ENCODE data around the gene COA3. TPM values are rescaled to one million over a fixed set of nuclear protein-coding genes. Genes with fewer than 3 reads are reported as not detected.

The COA3 gene
- total RNA-seq (2022), result 41.0 and 52.7 TPM in 2 replicates
- percentile 80 among the genes with signal in this experiment for Bru-seq, nascent RNA
- BruChase-seq, experiment 1, labeled RNA remaining after a 6-hour chase, result percentile 94 among the genes with signal in this experiment
- BruChase-seq, experiment 2, labeled RNA remaining after a 2-hour chase, result percentile 84 among the genes with signal in this experiment
- long read RNA-seq, transcript COA3-201 (2 exons, 771 nt), result major isoform, 88 of 89 reads
- long read RNA-seq, partial matches to known transcripts, result 0 of 89 reads
- long read RNA-seq, other reads (novel, unspliced or antisense), result 1 of 89 reads

- peak; percentile 86 for DNase-seq (ENCODE audit: unreplicated experiment)
- peak within 1 kb of the TSS; percentile 87 for H3K27ac Mint-ChIP-seq (ENCODE audit: low read depth, unreplicated experiment)
- H3K4me3 Mint-ChIP-seq (ENCODE audit: unreplicated experiment), result peak within 1 kb of the TSS; percentile 83
- H3K36me3 Mint-ChIP-seq (ENCODE audit: insufficient read depth, unreplicated experiment), result no peaks in the 10 kb centered on the region
- peaks cover 17% of the 10 kb centered on the region for H3K4me1 Mint-ChIP-seq (ENCODE audit: insufficient read depth, unreplicated experiment)
- TF ChIP-seq CTCF (IDR thresholded peaks at IDR 0.05; ENCODE audit: unreplicated experiment), result no peak
- intact Hi-C loops (cut with micrococcal nuclease), result no loop called here
- no TSS peak for BruUV-seq (replicated peaks)
- ChIA-PET POLR2A (interaction anchor here (0.6 to 2.7 kb wide), 16 partner anchors 9 to 373 kb away, joined by 3 to 19 read pairs (median 4); partner anchors contain the start of genes BECN1 and VPS25), CTCF (interaction anchor here (1.6 kb wide), 1 partner anchor 35 kb away, joined by 5 read pairs; no protein-coding TSS in a partner anchor)
- no peaks in the 10 kb centered on the region for H3K9me3 Mint-ChIP-seq (ENCODE audit: unreplicated experiment)
- H3K27me3 Mint-ChIP-seq (ENCODE audit: insufficient read depth, unreplicated experiment), result no peaks in the 10 kb centered on the region
Measured at GRCh38 chr17:42798383-42799380, at the start of gene COA3, which contains the start of gene CNTD1. Gene COA3, minus strand, starts transcription at chr17:42798704. Its CDS starts 23 bp downstream, at chr17:42798681. Gene CNTD1, plus strand, starts transcription at chr17:42798861. Its CDS starts 207 bp downstream, at chr17:42799068.

GRCh38 chr17:42848093-42848492 is 49.6 kb upstream of the COA3 start:
- no peak for DNase-seq (ENCODE audit: unreplicated experiment)
- Mint-ChIP-seq H3K4me3 (ENCODE audit: unreplicated experiment) (no peak overlapping the region), H3K4me1 (ENCODE audit: insufficient read depth, unreplicated experiment) (peaks cover 13% of the 10 kb centered on the region), H3K27me3 (ENCODE audit: insufficient read depth, unreplicated experiment) (peaks cover 13% of the 10 kb centered on the region), H3K27ac (ENCODE audit: low read depth, unreplicated experiment) (no peak overlapping the region), H3K36me3 (ENCODE audit: insufficient read depth, unreplicated experiment) (peaks cover 18% of the 10 kb centered on the region), H3K9me3 (ENCODE audit: unreplicated experiment) (no peaks in the 10 kb centered on the region)
- ChIA-PET POLR2A (interaction anchor here (0.7 to 1.4 kb wide), 4 partner anchors 15 to 89 kb away, joined by 3 to 8 read pairs (median 3); partner anchors contain the start of gene PSME3), CTCF (interaction anchor here (0.5 to 2.0 kb wide), 6 partner anchors 81 to 851 kb away, joined by 3 to 9 read pairs (median 4); partner anchors contain the start of gene RND2)
- intact Hi-C loops (cut with micrococcal nuclease), result no loop called here
- BruUV-seq (replicated peaks), result no TSS peak
- TF ChIP-seq CTCF (IDR thresholded peaks at IDR 0.05; ENCODE audit: unreplicated experiment), result no peak

- intact Hi-C loops (cut with micrococcal nuclease), result no loop called here
- H3K9me3 Mint-ChIP-seq (ENCODE audit: unreplicated experiment), result no peaks in the 10 kb centered on the region
- peaks cover 13% of the 10 kb centered on the region for H3K27me3 Mint-ChIP-seq (ENCODE audit: insufficient read depth, unreplicated experiment)
- H3K36me3 Mint-ChIP-seq (ENCODE audit: insufficient read depth, unreplicated experiment), result peaks cover 31% of the 10 kb centered on the region
- CTCF ChIA-PET, result interaction anchor here (1.5 to 5.0 kb wide), 2 partner anchors 82 to 91 kb away, joined by 5 to 60 read pairs; no protein-coding TSS in a partner anchor
- no peak overlapping the region for H3K27ac Mint-ChIP-seq (ENCODE audit: low read depth, unreplicated experiment)
- no peak overlapping the region for H3K4me3 Mint-ChIP-seq (ENCODE audit: unreplicated experiment)
- H3K4me1 Mint-ChIP-seq (ENCODE audit: insufficient read depth, unreplicated experiment), result peaks cover 13% of the 10 kb centered on the region
- BruUV-seq (replicated peaks), result no TSS peak
- DNase-seq (ENCODE audit: unreplicated experiment), result peak; percentile 70
- TF ChIP-seq CTCF (IDR thresholded peaks at IDR 0.05; ENCODE audit: unreplicated experiment), result no peak
- POLR2A ChIA-PET, result interaction anchor here (0.7 to 2.5 kb wide), 3 partner anchors 14 to 102 kb away, joined by 3 to 15 read pairs (median 4); partner anchors contain the start of gene PSME3
Measured at GRCh38 chr17:42846594-42847280, 48.2 kb upstream of the COA3 start.
